Large intestine (tissue), 3 donors: ENCODE data around the gene PCGF3. TPM values are rescaled to one million over a fixed set of nuclear protein-coding genes. Genes with fewer than 3 reads are reported as not detected.

ENCODE experiments used
- DNase-seq, 2 donors: peaks; one replicate each; pipeline versions ENCODE4 v3.0.0 to v3.0.0-alpha.2; 2013
- H3K27ac ChIP-seq: one replicate; pipeline ENCODE4 v1.5.1; 2013; ENCODE audit warnings: low read length
- H3K27me3 ChIP-seq: 2 replicates; pipeline ENCODE4 v1.6.1; 2013; ENCODE audit warnings: low read length; ENCODE audit not compliant: control insufficient read depth, insufficient read depth
- H3K36me3 ChIP-seq: 2 replicates; pipeline ENCODE4 v1.6.1; 2013; ENCODE audit warnings: low read length; ENCODE audit not compliant: control insufficient read depth, insufficient read depth
- H3K4me1 ChIP-seq: one replicate; pipeline ENCODE4 v1.6.1; 2013; ENCODE audit warnings: low read length; ENCODE audit not compliant: control insufficient read depth, insufficient read depth
- H3K4me3 ChIP-seq: one replicate; pipeline ENCODE4 v1.5.1; 2013; ENCODE audit warnings: low read length
- H3K9me3 ChIP-seq: one replicate; pipeline ENCODE4 v1.6.1; 2013; ENCODE audit warnings: mild to moderate bottlenecking, low read depth, low read length, moderate library complexity; ENCODE audit not compliant: control insufficient read depth
- WGBS: methylation state at CpG from one replicate; pipeline ENCODE4 v1.1.5; 2013; ENCODE audit warnings: low lambda C conversion rate; ENCODE audit not compliant: insufficient coverage; 5-methylcytosine and 5-hydroxymethylcytosine counted together
- polyA plus RNA-seq: library from polyadenylated mRNA; unstranded; fragments of 120-200 nt; gene quantifications from one replicate; pipeline ENCODE4 v1.2.1, GENCODE V29; 2013

PCGF3 gene
- polyA plus RNA-seq, 1 donor = 78.0 TPM

- no peak for DNase-seq
- WGBS = no CpG with 5 or more reads among the region's 57 CpGs
- Histone ChIP-seq H3K4me1 (peaks cover 31% of the 10 kb centered on the region), H3K4me3 (no peak overlapping the region), H3K27ac (no peak overlapping the region), H3K27me3 (peaks cover 50% of the 10 kb centered on the region), H3K36me3 (peaks cover 3% of the 10 kb centered on the region), H3K9me3 (peaks cover 11% of the 10 kb centered on the region)
These were observed 79.0 kb downstream of the PCGF3 start for GRCh38 chr4:784401-785331.

GRCh38 chr4:785332-786073 is 79.9 kb downstream of the PCGF3 start:
- DNase-seq = no peak
- H3K9me3 ChIP-seq = peaks cover 11% of the 10 kb centered on the region
- peaks cover 25% of the 10 kb centered on the region for H3K4me1 ChIP-seq
- H3K4me3 ChIP-seq = no peak overlapping the region
- H3K27me3 ChIP-seq = peaks cover 53% of the 10 kb centered on the region
- WGBS = no CpG with 5 or more reads among the region's 57 CpGs
- no peak overlapping the region for H3K27ac ChIP-seq
- H3K36me3 ChIP-seq = no peaks in the 10 kb centered on the region

- Histone ChIP-seq H3K36me3 (no peaks in the 10 kb centered on the region), H3K9me3 (peaks cover 11% of the 10 kb centered on the region), H3K27me3 (peaks cover 55% of the 10 kb centered on the region), H3K27ac (no peak overlapping the region), H3K4me1 (peaks cover 25% of the 10 kb centered on the region), H3K4me3 (no peak overlapping the region)
- no CpG with 5 or more reads among the region's 72 CpGs for WGBS
- no peak for DNase-seq
These were observed 80.6 kb downstream of the PCGF3 start for GRCh38 chr4:786074-786741.

GRCh38 chr4:786861-787300 is 81.2 kb downstream of the PCGF3 start:
- Histone ChIP-seq H3K27me3 (peaks cover 61% of the 10 kb centered on the region), H3K36me3 (no peaks in the 10 kb centered on the region), H3K4me1 (peaks cover 25% of the 10 kb centered on the region), H3K9me3 (peaks cover 15% of the 10 kb centered on the region), H3K27ac (no peak overlapping the region), H3K4me3 (no peak overlapping the region)
- no CpG with 5 or more reads among the region's 16 CpGs for WGBS
- DNase-seq = no peak

GRCh38 chr4:787561-787981 is 81.9 kb downstream of the PCGF3 start:
- no CpG with 5 or more reads among the region's 16 CpGs for WGBS
- no peaks in the 10 kb centered on the region for H3K36me3 ChIP-seq
- H3K9me3 ChIP-seq = peaks cover 19% of the 10 kb centered on the region
- no peak for DNase-seq
- peaks cover 22% of the 10 kb centered on the region for H3K4me1 ChIP-seq
- H3K27me3 ChIP-seq = peaks cover 68% of the 10 kb centered on the region
- no peak overlapping the region for H3K27ac ChIP-seq
- no peak overlapping the region for H3K4me3 ChIP-seq

GRCh38 chr4:788006-788635 is 82.5 kb downstream of the PCGF3 start:
- Histone ChIP-seq H3K36me3 (no peaks in the 10 kb centered on the region), H3K4me3 (no peak overlapping the region), H3K27me3 (peaks cover 74% of the 10 kb centered on the region), H3K4me1 (peaks cover 19% of the 10 kb centered on the region), H3K27ac (no peak overlapping the region), H3K9me3 (peaks cover 19% of the 10 kb centered on the region)
- no peak for DNase-seq
- WGBS = no CpG with 5 or more reads among the region's 19 CpGs

- DNase-seq = no peak
- Histone ChIP-seq H3K27ac (no peak overlapping the region), H3K36me3 (no peaks in the 10 kb centered on the region), H3K27me3 (peaks cover 80% of the 10 kb centered on the region), H3K4me3 (no peak overlapping the region), H3K9me3 (peaks cover 19% of the 10 kb centered on the region), H3K4me1 (peaks cover 19% of the 10 kb centered on the region)
- WGBS = no CpG with 5 or more reads among the region's 18 CpGs
These were observed 83.1 kb downstream of the PCGF3 start for GRCh38 chr4:788636-789297.

GRCh38 chr4:789571-790465 is 84.2 kb downstream of the PCGF3 start:
- no peaks in the 10 kb centered on the region for H3K36me3 ChIP-seq
- H3K4me1 ChIP-seq = peaks cover 19% of the 10 kb centered on the region
- no CpG with 5 or more reads among the region's 27 CpGs for WGBS
- H3K27ac ChIP-seq = no peak overlapping the region
- peak in 1 of 2 donors; percentile 50 for DNase-seq
- H3K4me3 ChIP-seq = no peak overlapping the region
- H3K9me3 ChIP-seq = peaks cover 16% of the 10 kb centered on the region
- H3K27me3 ChIP-seq = peaks cover 83% of the 10 kb centered on the region

- no peak overlapping the region for H3K27ac ChIP-seq
- WGBS = 83% methylated on average over 2 of the region's 8 CpGs
- peaks cover 83% of the 10 kb centered on the region for H3K27me3 ChIP-seq
- no peak for DNase-seq
- no peak overlapping the region for H3K4me3 ChIP-seq
- H3K9me3 ChIP-seq = peaks cover 11% of the 10 kb centered on the region
- H3K36me3 ChIP-seq = no peaks in the 10 kb centered on the region
- H3K4me1 ChIP-seq = peaks cover 20% of the 10 kb centered on the region
These were observed 84.8 kb downstream of the PCGF3 start for GRCh38 chr4:790466-790820.
